ENCODE results near the gene EPN1. TPM values are rescaled to one million over a fixed set of nuclear protein-coding genes. Genes with fewer than 3 reads are reported as not detected.

EPN1 gene
- total and polyA plus RNA-seq, 2 of the 13 experiments (the other 11 are each of a cell fraction or from before 2014, with no cell fraction given): 28.9 to 31.7 TPM

GRCh38 chr19:55677572-55678028 lies 2.6 kb downstream of the EPN1 start (continued):
- no peak for TF ChIP-seq FOXA3 (CRISPR knock-in tag; IDR thresholded peaks at IDR 0.05)
- no peak for TF ChIP-seq ZNF3 (CRISPR knock-in tag; IDR thresholded peaks at IDR 0.05)
- TF ChIP-seq MAX (IDR thresholded peaks at IDR 0.05): no peak
- no peak for TF ChIP-seq FOXJ3 (CRISPR knock-in tag; IDR thresholded peaks at IDR 0.05; ENCODE audit: borderline replicate concordance)
- no peak for TF ChIP-seq ZFP41 (CRISPR knock-in tag; IDR thresholded peaks at IDR 0.05; ENCODE audit: borderline replicate concordance)
- no peak for TF ChIP-seq ZNF780A (CRISPR knock-in tag; IDR thresholded peaks at IDR 0.05)

GRCh38 chr19:55678121-55678671 lies 3.2 kb downstream of the EPN1 start:
- H3K4me1 ChIP-seq (ENCODE audit: insufficient read depth, low read length): peaks cover 64% of the 10 kb centered on the region
- peak overlapping the region; percentile 64; the same call in 1 of the 2 replicates for H3K4me2 ChIP-seq (ENCODE audit: low read depth, low read length)
- peaks cover 24 to 52% of the 10 kb centered on the region in 2 experiments; a peak in 4 of 5 replicates for H3K36me3 ChIP-seq (replicated peaks in 1 of 2; ENCODE audit: control insufficient read depth in 1 of 2, insufficient read depth in 2 of 2, low read length in 2 of 2)
- in situ Hi-C loops (cut with HindIII; ENCODE audit: extremely low pct_ligation_motif_present, low pct_unique_long_range_greater_than_20kb) (no loop called here), intact Hi-C loops (cut with micrococcal nuclease; ENCODE audit: unreplicated experiment) (no loop called here)
- H4K20me1 ChIP-seq (ENCODE audit: insufficient read depth, low read length): peaks cover 4% of the 10 kb centered on the region; the same call in 1 of the 2 replicates
- peak overlapping the region; percentile 94; the same call in 1 of the 2 replicates for H3K9ac ChIP-seq (ENCODE audit: insufficient read depth, low read depth, low read length)
- no peak for ATAC-seq
- ChIA-PET POLR2A (no interaction called here), CTCF (ENCODE audit: low intra/inter-chr PET ratio, low total read pairs) (interaction anchor here (0.6 kb wide), 1 partner anchor 274 kb away, joined by 3 read pairs; no protein-coding TSS in a partner anchor)
- FAIRE-seq: no peak
- DNase-seq (ENCODE audit: low spot score): no peak
- peak overlapping the region in 1 of 3 experiments; percentile 89; a peak in 2 of 6 replicates for H3K4me3 ChIP-seq (replicated peaks in 1 of 3; ENCODE audit: insufficient read depth in 1 of 3, low read depth in 2 of 3, low read length in 3 of 3)
- no peaks in the 10 kb centered on the region; a peak in 1 of 5 replicates for H3K27me3 ChIP-seq (ENCODE audit: control insufficient read depth in 1 of 2, insufficient read depth in 2 of 2, low read length in 2 of 2)
- TF ChIP-seq ZNF629 (CRISPR knock-in tag; conservative IDR thresholded peaks at IDR 0.05) (peak; percentile 52), ZMYM3 (CRISPR knock-in tag; IDR thresholded peaks at IDR 0.05) (0 out of 2 replicates have a peak, but pooled peaks have one; percentile 44), RBFOX2 (IDR thresholded peaks at IDR 0.05; ENCODE audit: low read depth, low read length) (peak; percentile 26; the same call in 1 of the 2 replicates), POLR2A (IDR thresholded peaks at IDR 0.05; ENCODE audit: insufficient read depth in 1 of 2, low read depth in 2 of 2, low read length in 2 of 2) (0 out of 4 replicates have a peak, but pooled peaks of 1 of the 2 experiments have one; percentile 16), ZSCAN22 (CRISPR knock-in tag; IDR thresholded peaks at IDR 0.05) (no peak), ESRRA (CRISPR knock-in tag; IDR thresholded peaks at IDR 0.05; ENCODE audit: low read depth) (0 out of 2 replicates have a peak, but pooled peaks have one; percentile 12), PAX8 (CRISPR knock-in tag; IDR thresholded peaks at IDR 0.05; ENCODE audit: borderline replicate concordance) (no peak), GABPA (IDR thresholded peaks at IDR 0.05; ENCODE audit: low read depth, low read length) (0 out of 2 replicates have a peak, but pooled peaks have one; percentile 13), GABPA (CRISPR knock-in tag; IDR thresholded peaks at IDR 0.05; ENCODE audit: low read depth) (no peak)
- H3K79me2 ChIP-seq (ENCODE audit: insufficient read depth, low read length): peaks cover 60% of the 10 kb centered on the region
- H2AFZ ChIP-seq (ENCODE audit: low read length): no peak overlapping the region
- H3K9me3 ChIP-seq (ENCODE audit: low read length): no peaks in the 10 kb centered on the region
- peak overlapping the region; percentile 58 for H3K27ac ChIP-seq (ENCODE audit: extremely low read length, insufficient read depth, low read length)
- no TSS peak for BruUV-seq (replicated peaks)
- WGBS (ENCODE audit: low lambda C conversion rate): 94% methylated on average over 20 of the region's 21 CpGs
